GM12873 (cell line): Measurements from ENCODE around the gene NLN.

ENCODE experiments used
- CTCF ChIP-seq: IDR thresholded peaks from 2 replicates; pipeline ENCODE4 v1.5.1; 2012; ENCODE audit warnings: low read depth, mild to moderate bottlenecking, moderate library complexity, low read length, control low read depth; ENCODE audit not compliant: insufficient read depth; ENCODE audit errors: missing control alignments

The NLN gene

GRCh38 chr5:65721720-65722574 lies at the start of gene NLN, which contains the start of gene SGTB:
NLN (plus strand) TSS chr5:65722205; CDS start chr5:65722374, 169 bp downstream.
SGTB (minus strand) TSS chr5:65722109; CDS start chr5:65720807, 1,302 bp downstream.
- no peak for TF ChIP-seq CTCF

GRCh38 chr5:65672796-65673195 lies 49.2 kb upstream of the NLN start:
- TF ChIP-seq CTCF: no peak

- TF ChIP-seq CTCF: no peak
These were observed 47.3 kb upstream of the NLN start for GRCh38 chr5:65674749-65675148.

GRCh38 chr5:65682148-65682547 lies 39.9 kb upstream of the NLN start:
- TF ChIP-seq CTCF: no peak

GRCh38 chr5:65693121-65693520 lies 28.9 kb upstream of the NLN start:
- no peak for TF ChIP-seq CTCF

GRCh38 chr5:65695162-65695755 lies 26.7 kb upstream of the NLN start:
- no peak for TF ChIP-seq CTCF

GRCh38 chr5:65695896-65696295 lies 26.1 kb upstream of the NLN start:
- TF ChIP-seq CTCF: no peak
